Retinal pigment epithelial cell (primary cell): Measurements from ENCODE around the gene SPEG.

Experiments used
- DNase-seq: peaks from one replicate; pipeline ENCODE4 v3.0.0-alpha.2; 2010; ENCODE audit warnings: low read depth
- H3K4me3 ChIP-seq: 2 replicates; pipeline ENCODE4 v1.5.1; 2011; ENCODE audit warnings: mild to moderate bottlenecking, low read length, control low read depth, moderate library complexity
- TF ChIP-seq, protein P1 (sequence below): conservative IDR thresholded peaks from 2 replicates; pipeline ENCODE4 v1.5.1; 2011; ENCODE audit warnings: low read depth, low read length, control low read depth, inconsistent platforms

SPEG gene

DNA sequence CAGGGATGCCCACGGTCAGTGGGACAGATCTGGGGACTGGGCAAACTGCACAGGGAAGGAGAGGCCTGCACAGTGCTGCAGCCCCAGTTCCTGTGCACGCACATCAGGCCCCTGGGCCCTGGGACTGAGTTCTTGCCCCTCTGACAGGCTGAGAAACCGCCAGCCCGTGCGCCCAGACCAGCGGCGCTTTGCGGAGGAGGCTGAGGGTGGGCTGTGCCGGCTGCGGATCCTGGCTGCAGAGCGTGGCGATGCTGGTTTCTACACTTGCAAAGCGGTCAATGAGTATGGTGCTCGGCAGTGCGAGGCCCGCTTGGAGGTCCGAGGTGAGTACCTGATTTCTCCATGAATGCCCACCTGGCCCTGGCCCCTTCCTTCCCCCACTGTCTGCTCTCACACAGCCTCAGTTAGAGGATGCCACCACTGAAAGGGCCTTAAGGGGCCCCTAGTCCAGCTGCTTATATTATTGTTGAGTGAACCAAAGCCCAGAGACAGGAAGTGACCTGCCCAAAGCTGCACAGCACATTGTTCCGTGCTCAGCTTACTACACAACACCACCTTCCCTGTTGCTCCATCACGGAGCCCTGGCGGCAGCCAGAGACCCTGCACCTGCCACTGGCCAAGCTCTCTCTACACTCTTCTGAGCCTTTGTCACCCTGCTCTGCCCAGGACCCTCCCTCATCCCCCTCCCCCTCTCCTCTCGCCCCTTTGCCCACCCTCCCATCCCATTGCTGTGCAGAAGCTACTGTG, 29.8 kb downstream of the SPEG start:
- TF ChIP-seq, protein P1, sequence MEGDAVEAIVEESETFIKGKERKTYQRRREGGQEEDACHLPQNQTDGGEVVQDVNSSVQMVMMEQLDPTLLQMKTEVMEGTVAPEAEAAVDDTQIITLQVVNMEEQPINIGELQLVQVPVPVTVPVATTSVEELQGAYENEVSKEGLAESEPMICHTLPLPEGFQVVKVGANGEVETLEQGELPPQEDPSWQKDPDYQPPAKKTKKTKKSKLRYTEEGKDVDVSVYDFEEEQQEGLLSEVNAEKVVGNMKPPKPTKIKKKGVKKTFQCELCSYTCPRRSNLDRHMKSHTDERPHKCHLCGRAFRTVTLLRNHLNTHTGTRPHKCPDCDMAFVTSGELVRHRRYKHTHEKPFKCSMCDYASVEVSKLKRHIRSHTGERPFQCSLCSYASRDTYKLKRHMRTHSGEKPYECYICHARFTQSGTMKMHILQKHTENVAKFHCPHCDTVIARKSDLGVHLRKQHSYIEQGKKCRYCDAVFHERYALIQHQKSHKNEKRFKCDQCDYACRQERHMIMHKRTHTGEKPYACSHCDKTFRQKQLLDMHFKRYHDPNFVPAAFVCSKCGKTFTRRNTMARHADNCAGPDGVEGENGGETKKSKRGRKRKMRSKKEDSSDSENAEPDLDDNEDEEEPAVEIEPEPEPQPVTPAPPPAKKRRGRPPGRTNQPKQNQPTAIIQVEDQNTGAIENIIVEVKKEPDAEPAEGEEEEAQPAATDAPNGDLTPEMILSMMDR: no peak
- DNase-seq: no peak

GRCh38 chr2:219465659-219466561, 31.3 kb downstream of the SPEG start:
- TF ChIP-seq, protein P1: no peak
- DNase-seq: no peak
- H3K4me3 ChIP-seq: no peak overlapping the region

More for the DNA sequence above, 29.8 kb downstream of the SPEG start:
- H3K4me3 ChIP-seq: no peak overlapping the region

DNA sequence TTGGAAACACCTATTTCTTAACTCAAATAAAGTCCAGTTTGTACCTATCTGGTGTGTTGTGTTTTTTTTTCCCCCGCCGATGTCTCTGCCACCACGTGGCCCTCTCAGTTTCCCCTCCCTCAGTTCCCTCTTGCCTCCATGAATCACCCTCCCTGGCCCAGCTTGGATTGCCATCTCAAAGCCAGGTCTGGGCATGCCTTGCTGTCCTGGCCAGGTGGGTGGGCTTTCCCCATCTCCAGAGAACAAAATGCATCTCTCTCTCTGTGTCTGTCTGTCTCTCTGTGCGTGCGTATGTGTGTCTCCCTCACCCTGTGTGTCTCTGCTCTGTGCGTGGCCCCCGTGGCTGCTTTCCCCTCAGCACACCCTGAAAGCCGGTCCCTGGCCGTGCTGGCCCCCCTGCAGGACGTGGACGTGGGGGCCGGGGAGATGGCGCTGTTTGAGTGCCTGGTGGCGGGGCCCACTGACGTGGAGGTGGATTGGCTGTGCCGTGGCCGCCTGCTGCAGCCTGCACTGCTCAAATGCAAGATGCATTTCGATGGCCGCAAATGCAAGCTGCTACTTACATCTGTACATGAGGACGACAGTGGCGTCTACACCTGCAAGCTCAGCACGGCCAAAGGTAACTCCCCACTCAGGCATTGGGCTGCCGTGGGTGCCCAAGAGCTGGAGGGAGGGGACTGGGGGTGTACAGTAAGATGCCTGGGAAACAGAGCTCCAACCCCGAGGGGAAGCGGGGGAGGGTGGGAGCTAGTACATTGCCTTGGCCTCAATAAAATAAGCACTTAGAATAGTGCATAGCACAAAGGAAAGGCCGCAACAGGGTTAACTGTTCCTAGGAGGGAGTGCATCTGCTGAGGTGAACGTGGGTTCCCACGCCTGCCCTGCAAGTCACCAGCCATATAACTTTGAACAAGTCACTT, 32.4 kb downstream of the SPEG start:
- no peak for DNase-seq
- H3K4me3 ChIP-seq: no peak overlapping the region
- TF ChIP-seq, protein P1: no peak

GRCh38 chr2:219467736-219468075, 33.1 kb downstream of the SPEG start:
- H3K4me3 ChIP-seq: no peak overlapping the region
- TF ChIP-seq, protein P1: no peak
- DNase-seq: no peak

GRCh38 chr2:219468410-219469185, 34.0 kb downstream of the SPEG start:
- TF ChIP-seq, protein P1: no peak
- no peak overlapping the region for H3K4me3 ChIP-seq
- no peak for DNase-seq

DNA sequence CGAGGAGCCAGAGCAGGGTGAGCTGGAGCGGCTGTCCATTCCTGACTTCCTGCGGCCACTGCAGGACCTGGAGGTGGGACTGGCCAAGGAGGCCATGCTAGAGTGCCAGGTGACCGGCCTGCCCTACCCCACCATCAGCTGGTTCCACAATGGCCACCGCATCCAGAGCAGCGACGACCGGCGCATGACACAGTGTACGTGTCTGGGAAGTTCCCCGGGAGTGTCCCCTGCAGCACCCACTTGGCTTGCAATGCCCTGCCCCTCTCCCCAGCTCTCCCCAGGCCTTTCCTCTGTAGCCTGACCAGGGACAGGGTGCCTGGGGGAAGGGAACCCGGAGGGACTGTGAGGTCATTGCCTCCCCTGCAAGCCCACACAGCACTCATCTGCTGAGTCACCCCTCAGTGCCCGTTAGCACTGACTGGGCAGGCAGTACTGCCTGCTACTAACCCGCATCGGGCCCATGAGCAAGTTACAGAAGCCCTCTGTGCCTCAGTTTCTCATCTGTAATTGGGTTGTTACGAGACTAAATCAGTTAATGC, 34.6 kb downstream of the SPEG start:
- TF ChIP-seq, protein P1: no peak
- H3K4me3 ChIP-seq: no peak overlapping the region
- no peak for DNase-seq
